MCF 10A (cell line): ENCODE data around the gene CCDC120. TPM values are rescaled to one million over a fixed set of nuclear protein-coding genes. Genes with fewer than 3 reads are reported as not detected.

Experiments used
- BruUV-seq: library from RNA; stranded (reverse); fragments of 400-500 nt; replicated peaks from 2 replicates; lab custom pipeline; 2021; lab: Mats Ljungman, UMichigan
- CTCF ChIA-PET: fragments of 300-600 bp; sonication (Branson Sonifier 250); formaldehyde crosslinking; extraction: SDS; loops from one replicate; lab custom pipeline; 2021; ENCODE audit warnings: antibody characterized with exemption, inconsistent platforms; lab: Yijun Ruan, JAX
- POLR2A ChIA-PET: fragments of 300-600, 350-650 bp; sonication (Branson Sonifier 250); formaldehyde crosslinking; extraction: SDS; loops from one replicate; lab custom pipeline; 2020; ENCODE audit warnings: antibody characterized with exemption, inconsistent platforms; lab: Yijun Ruan, JAX
- DNase-seq: peaks from one replicate; pipeline ENCODE4 v3.0.0-alpha.2; 2018; ENCODE audit not compliant: unreplicated experiment
- H3K27ac Mint-ChIP-seq: one replicate; pipeline ENCODE4 v1.8.0; 2022; ENCODE audit warnings: mild to moderate bottlenecking, low read depth, mixed read lengths; ENCODE audit not compliant: unreplicated experiment
- H3K27me3 Mint-ChIP-seq: one replicate; pipeline ENCODE4 v1.8.0; 2022; ENCODE audit warnings: mixed read lengths; ENCODE audit not compliant: insufficient read depth, unreplicated experiment
- H3K36me3 Mint-ChIP-seq: one replicate; pipeline ENCODE4 v1.8.0; 2022; ENCODE audit warnings: mild to moderate bottlenecking, moderate library complexity, mixed read lengths; ENCODE audit not compliant: insufficient read depth, unreplicated experiment
- H3K4me1 Mint-ChIP-seq: one replicate; pipeline ENCODE4 v1.8.0; 2022; ENCODE audit warnings: mixed read lengths; ENCODE audit not compliant: insufficient read depth, unreplicated experiment
- H3K4me3 Mint-ChIP-seq: one replicate; pipeline ENCODE4 v1.8.0; 2022; ENCODE audit warnings: mild to moderate bottlenecking, moderate library complexity, mixed read lengths; ENCODE audit not compliant: unreplicated experiment
- H3K9me3 Mint-ChIP-seq: one replicate; pipeline ENCODE4 v1.8.0; 2022; ENCODE audit warnings: mixed read lengths; ENCODE audit not compliant: unreplicated experiment
- CTCF ChIP-seq: fragments of 200-600 bp; IDR thresholded peaks from one replicate; pipeline ENCODE4 v1.8.0; 2022; ENCODE audit warnings: antibody characterized with exemption, mild to moderate bottlenecking; ENCODE audit not compliant: unreplicated experiment
- intact Hi-C: fragments of 100-400 bp; cut with micrococcal nuclease; formaldehyde crosslinking; loops from 2 replicates; pipeline ENCODE4 v1.14.1; 2022
- total RNA-seq: library from RNA; stranded (reverse); gene quantifications from 2 replicates; pipeline ENCODE4 v1.2.3, GENCODE V29; 2022

The CCDC120 gene
- total RNA-seq, 1 experiment from 2014 or later, result 14.4 TPM

GRCh38 chrX:49106296-49106695 is 47.5 kb downstream of the CCDC120 start:
- DNase-seq, result no peak
- Mint-ChIP-seq H3K4me1 (no peaks in the 10 kb centered on the region), H3K4me3 (no peak overlapping the region), H3K27ac (no peak overlapping the region), H3K27me3 (no peaks in the 10 kb centered on the region), H3K9me3 (no peaks in the 10 kb centered on the region), H3K36me3 (peaks cover 5% of the 10 kb centered on the region)
- no TSS peak for BruUV-seq
- intact Hi-C loops, result no loop called here
- no peak for TF ChIP-seq CTCF
- ChIA-PET CTCF (interaction anchor here (0.6 to 1.5 kb wide), 4 partner anchors 10 to 655 kb away, joined by 3 to 4 read pairs (median 4); no protein-coding TSS in a partner anchor), POLR2A (interaction anchor here (0.6 kb wide), 1 partner anchor 304 kb away, joined by 3 read pairs; no protein-coding TSS in a partner anchor)

- no peaks in the 10 kb centered on the region for H3K4me1 Mint-ChIP-seq
- ChIA-PET POLR2A (no interaction called here), CTCF (interaction anchor here (0.8 to 0.9 kb wide), 2 partner anchors 13 to 101 kb away, joined by 3 to 4 read pairs; no protein-coding TSS in a partner anchor)
- peaks cover 5% of the 10 kb centered on the region for H3K36me3 Mint-ChIP-seq
- BruUV-seq, result no TSS peak
- no peaks in the 10 kb centered on the region for H3K27me3 Mint-ChIP-seq
- intact Hi-C loops, result no loop called here
- H3K9me3 Mint-ChIP-seq, result no peaks in the 10 kb centered on the region
- TF ChIP-seq CTCF, result peak; percentile 28
- peak; percentile 40 for DNase-seq
- no peak overlapping the region for H3K27ac Mint-ChIP-seq
- no peak overlapping the region for H3K4me3 Mint-ChIP-seq
These were observed 48.1 kb downstream of the CCDC120 start for GRCh38 chrX:49106930-49107329.

GRCh38 chrX:49108641-49109040 is 49.8 kb downstream of the CCDC120 start:
- no TSS peak for BruUV-seq
- ChIA-PET POLR2A (no interaction called here), CTCF (no interaction called here)
- DNase-seq, result no peak
- TF ChIP-seq CTCF, result no peak
- Mint-ChIP-seq H3K4me1 (no peaks in the 10 kb centered on the region), H3K27me3 (no peaks in the 10 kb centered on the region), H3K4me3 (no peak overlapping the region), H3K9me3 (no peaks in the 10 kb centered on the region), H3K36me3 (peaks cover 16% of the 10 kb centered on the region), H3K27ac (no peak overlapping the region)
- intact Hi-C loops, result no loop called here

- CTCF ChIA-PET, result interaction anchor here (0.6 to 1.5 kb wide), 3 partner anchors 13 to 727 kb away, joined by 3 to 4 read pairs (median 3); partner anchors contain the start of gene GPKOW
- POLR2A ChIA-PET, result no interaction called here
- Mint-ChIP-seq H3K27ac (no peak overlapping the region), H3K4me1 (no peaks in the 10 kb centered on the region), H3K9me3 (no peaks in the 10 kb centered on the region), H3K27me3 (no peaks in the 10 kb centered on the region), H3K4me3 (no peak overlapping the region), H3K36me3 (peaks cover 29% of the 10 kb centered on the region)
- no peak for TF ChIP-seq CTCF
- DNase-seq, result no peak
- no TSS peak for BruUV-seq
- intact Hi-C loops, result no loop called here
These were observed 51.6 kb downstream of the CCDC120 start for GRCh38 chrX:49110417-49110816.
